Spleen (tissue), 3 donors: ENCODE results near the gene TEX10.
"Not testable (repeated sequence)": the region's sequence is repeated elsewhere in the genome, so short reads cannot be mapped to it uniquely, and the experiment has no call there.

Experiments used
- POLR2A ChIP-seq, 3 donors: fragments of 450-650 bp; IDR thresholded peaks; one replicate each; pipeline ENCODE4 v1.5.1; 2017; ENCODE audit warnings: antibody characterized with exemption in 3 of 3, mild to moderate bottlenecking in 1 of 3
- POLR2AphosphoS5 ChIP-seq, 3 donors: sonication (generic); formaldehyde crosslinking; IDR thresholded peaks; one replicate each; pipeline ENCODE4 v1.5.1; 2017; ENCODE audit warnings: antibody characterized with exemption in 3 of 3

- not testable (repeated sequence) for TF ChIP-seq POLR2A, POLR2AphosphoS5 (IDR thresholded peaks at IDR 0.05)
These were observed 40.2 kb upstream of the TEX10 start for GRCh38 chr9:100392989-100393388.
